Measurements from ENCODE around the gene SLC26A2.

DNA sequence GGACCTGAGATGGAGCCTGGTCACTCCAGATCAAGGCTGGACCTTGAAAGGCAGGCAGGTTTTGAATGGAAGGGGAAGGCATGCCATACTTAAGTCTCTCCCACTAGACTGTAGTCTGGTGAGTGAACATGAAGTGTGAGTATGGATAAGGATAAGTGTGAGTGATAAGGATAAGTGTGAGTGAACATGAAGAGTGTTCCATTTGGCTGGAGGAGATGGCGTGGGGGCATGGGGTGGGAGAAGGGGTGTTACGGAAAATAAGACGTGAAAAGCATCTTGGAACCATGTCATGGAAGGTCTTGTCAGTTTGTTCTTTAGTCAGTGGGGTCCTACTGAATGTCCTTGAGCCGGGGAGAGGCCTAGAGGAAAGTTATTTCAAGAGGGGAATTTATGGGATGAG, 72.8 kb downstream of the SLC26A2 start:
- no peak for TF ChIP-seq CTCF (tag by site-specific recombination; IDR thresholded peaks at IDR 0.05)
- TF ChIP-seq FEZF1 (tag by site-specific recombination; IDR thresholded peaks at IDR 0.05) = no peak
- TF ChIP-seq, protein P1, sequence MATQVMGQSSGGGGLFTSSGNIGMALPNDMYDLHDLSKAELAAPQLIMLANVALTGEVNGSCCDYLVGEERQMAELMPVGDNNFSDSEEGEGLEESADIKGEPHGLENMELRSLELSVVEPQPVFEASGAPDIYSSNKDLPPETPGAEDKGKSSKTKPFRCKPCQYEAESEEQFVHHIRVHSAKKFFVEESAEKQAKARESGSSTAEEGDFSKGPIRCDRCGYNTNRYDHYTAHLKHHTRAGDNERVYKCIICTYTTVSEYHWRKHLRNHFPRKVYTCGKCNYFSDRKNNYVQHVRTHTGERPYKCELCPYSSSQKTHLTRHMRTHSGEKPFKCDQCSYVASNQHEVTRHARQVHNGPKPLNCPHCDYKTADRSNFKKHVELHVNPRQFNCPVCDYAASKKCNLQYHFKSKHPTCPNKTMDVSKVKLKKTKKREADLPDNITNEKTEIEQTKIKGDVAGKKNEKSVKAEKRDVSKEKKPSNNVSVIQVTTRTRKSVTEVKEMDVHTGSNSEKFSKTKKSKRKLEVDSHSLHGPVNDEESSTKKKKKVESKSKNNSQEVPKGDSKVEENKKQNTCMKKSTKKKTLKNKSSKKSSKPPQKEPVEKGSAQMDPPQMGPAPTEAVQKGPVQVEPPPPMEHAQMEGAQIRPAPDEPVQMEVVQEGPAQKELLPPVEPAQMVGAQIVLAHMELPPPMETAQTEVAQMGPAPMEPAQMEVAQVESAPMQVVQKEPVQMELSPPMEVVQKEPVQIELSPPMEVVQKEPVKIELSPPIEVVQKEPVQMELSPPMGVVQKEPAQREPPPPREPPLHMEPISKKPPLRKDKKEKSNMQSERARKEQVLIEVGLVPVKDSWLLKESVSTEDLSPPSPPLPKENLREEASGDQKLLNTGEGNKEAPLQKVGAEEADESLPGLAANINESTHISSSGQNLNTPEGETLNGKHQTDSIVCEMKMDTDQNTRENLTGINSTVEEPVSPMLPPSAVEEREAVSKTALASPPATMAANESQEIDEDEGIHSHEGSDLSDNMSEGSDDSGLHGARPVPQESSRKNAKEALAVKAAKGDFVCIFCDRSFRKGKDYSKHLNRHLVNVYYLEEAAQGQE (tag by site-specific recombination; IDR thresholded peaks at IDR 0.05) = no peak
- TF ChIP-seq, protein P2, sequence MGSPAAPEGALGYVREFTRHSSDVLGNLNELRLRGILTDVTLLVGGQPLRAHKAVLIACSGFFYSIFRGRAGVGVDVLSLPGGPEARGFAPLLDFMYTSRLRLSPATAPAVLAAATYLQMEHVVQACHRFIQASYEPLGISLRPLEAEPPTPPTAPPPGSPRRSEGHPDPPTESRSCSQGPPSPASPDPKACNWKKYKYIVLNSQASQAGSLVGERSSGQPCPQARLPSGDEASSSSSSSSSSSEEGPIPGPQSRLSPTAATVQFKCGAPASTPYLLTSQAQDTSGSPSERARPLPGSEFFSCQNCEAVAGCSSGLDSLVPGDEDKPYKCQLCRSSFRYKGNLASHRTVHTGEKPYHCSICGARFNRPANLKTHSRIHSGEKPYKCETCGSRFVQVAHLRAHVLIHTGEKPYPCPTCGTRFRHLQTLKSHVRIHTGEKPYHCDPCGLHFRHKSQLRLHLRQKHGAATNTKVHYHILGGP (tag by site-specific recombination; IDR thresholded peaks at IDR 0.05) = no peak
- TF ChIP-seq ZNF600 (tag by site-specific recombination; IDR thresholded peaks at IDR 0.05) = no peak
- no peak for TF ChIP-seq ZNF146 (tag by site-specific recombination; IDR thresholded peaks at IDR 0.05)
- TF ChIP-seq ZSCAN23 (tag by site-specific recombination; IDR thresholded peaks at IDR 0.05) = no peak

All from HEK293 (cell line).